ENCODE measurements around the gene PCDH8. TPM values are rescaled to one million over a fixed set of nuclear protein-coding genes. Genes with fewer than 3 reads are reported as not detected.

PCDH8 gene
- total RNA-seq, 3 donors from 2014 or later (not counting 1 experiment from before 2014, with no cell fraction given) = not detected

DNA sequence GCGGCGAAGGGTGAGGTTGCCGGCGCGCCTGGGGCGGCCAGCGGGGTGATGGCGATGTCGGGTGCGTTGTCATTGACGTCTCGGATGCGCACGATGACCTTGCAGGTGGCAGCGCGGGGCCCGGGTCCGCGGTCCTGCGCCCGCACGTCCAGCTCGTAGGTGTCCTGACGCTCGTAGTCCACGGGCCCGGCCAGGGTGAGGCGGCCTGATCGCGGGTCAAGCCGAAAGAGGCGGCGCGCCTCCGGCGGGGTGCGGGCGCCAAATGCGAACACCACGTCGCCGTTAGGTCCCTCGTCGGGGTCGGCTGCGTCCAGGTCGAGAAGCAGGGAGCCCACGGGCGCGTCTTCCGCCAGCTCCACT is 1.1 kb downstream of the PCDH8 start:
- peaks cover 47 to 55% of the 10 kb centered on the region in 2 donors for H3K27me3 Mint-ChIP-seq (ENCODE audit: low read depth in 2 of 2)

DNA sequence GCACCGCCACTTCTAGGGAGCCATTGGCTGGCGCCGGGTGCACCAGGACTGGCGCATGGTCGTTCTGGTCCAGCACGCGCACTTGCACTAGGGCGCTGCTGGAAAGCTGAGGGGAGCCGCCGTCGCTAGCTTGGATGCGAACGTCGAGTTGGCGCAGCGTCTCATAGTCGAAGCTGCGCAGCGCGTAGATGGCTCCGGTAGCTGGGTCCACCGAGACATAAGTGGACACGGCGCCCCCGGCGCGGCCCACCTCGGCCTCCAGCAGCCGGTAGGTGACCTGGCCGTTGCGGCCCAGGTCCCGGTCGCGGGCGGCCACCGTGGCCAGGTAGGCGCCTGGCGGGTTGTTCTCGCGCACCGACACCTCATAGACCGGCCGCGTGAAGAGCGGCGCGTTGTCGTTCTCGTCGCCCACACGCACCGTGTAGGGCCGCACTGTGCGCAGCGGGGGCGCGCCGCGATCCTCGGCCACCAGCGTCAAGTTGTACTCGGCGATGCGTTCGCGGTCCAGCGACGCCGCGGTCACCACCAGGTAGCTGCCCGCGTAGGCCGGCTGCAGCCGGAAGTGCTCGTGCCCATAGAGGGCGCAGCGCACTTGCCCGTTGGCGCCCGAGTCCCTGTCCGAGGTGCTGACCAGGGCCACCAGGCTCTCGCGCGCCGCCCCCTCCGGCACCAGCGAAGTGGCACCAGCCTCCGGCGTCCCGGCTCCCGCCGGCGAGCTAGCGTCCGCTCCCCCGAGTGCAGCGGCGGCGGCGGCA is 1.7 kb downstream of the PCDH8 start:
- Mint-ChIP-seq H3K27ac (no peak overlapping the region), H3K4me3 (no peak overlapping the region), H3K9me3 (no peaks in the 10 kb centered on the region), H3K27me3 (ENCODE audit: low read depth in 2 of 2) (peaks cover 47 to 56% of the 10 kb centered on the region in 2 donors), H3K36me3 (peaks cover 14% of the 10 kb centered on the region), H3K4me1 (peaks cover 7 to 23% of the 10 kb centered on the region in 2 donors)
- no peak overlapping the region for H3K27ac ChIP-seq (ENCODE audit: low read length)
- H3K27me3 ChIP-seq (ENCODE audit: control insufficient read depth, insufficient read depth, low read length) = peaks cover 65% of the 10 kb centered on the region
- H3K4me3 ChIP-seq (ENCODE audit: low read length) = no peak overlapping the region
- H3K4me1 ChIP-seq (ENCODE audit: control insufficient read depth, insufficient read depth, low read length) = peaks cover 24% of the 10 kb centered on the region
- no peaks in the 10 kb centered on the region for H3K36me3 ChIP-seq (ENCODE audit: control insufficient read depth, insufficient read depth, low read length)
- peaks cover 8% of the 10 kb centered on the region for H3K9me3 ChIP-seq (ENCODE audit: control insufficient read depth, insufficient read depth, low read length)
- peak; percentile 24 to 76 (median 54) for ATAC-seq
- TF ChIP-seq, protein P1, sequence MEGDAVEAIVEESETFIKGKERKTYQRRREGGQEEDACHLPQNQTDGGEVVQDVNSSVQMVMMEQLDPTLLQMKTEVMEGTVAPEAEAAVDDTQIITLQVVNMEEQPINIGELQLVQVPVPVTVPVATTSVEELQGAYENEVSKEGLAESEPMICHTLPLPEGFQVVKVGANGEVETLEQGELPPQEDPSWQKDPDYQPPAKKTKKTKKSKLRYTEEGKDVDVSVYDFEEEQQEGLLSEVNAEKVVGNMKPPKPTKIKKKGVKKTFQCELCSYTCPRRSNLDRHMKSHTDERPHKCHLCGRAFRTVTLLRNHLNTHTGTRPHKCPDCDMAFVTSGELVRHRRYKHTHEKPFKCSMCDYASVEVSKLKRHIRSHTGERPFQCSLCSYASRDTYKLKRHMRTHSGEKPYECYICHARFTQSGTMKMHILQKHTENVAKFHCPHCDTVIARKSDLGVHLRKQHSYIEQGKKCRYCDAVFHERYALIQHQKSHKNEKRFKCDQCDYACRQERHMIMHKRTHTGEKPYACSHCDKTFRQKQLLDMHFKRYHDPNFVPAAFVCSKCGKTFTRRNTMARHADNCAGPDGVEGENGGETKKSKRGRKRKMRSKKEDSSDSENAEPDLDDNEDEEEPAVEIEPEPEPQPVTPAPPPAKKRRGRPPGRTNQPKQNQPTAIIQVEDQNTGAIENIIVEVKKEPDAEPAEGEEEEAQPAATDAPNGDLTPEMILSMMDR (IDR thresholded peaks at IDR 0.05) = no peak
- WGBS (ENCODE audit: insufficient coverage) = 9% methylated on average over 100 of the region's 100 CpGs
- intact Hi-C loops (cut with micrococcal nuclease) = no loop called here
- DNase-seq = peak in 1 of 2 donors; percentile 14

More for the DNA sequence above, 1.1 kb downstream of the PCDH8 start:
- Mint-ChIP-seq H3K4me3 (no peak overlapping the region), H3K27ac (no peak overlapping the region), H3K4me1 (peaks cover 7 to 23% of the 10 kb centered on the region in 2 donors), H3K36me3 (peaks cover 14% of the 10 kb centered on the region), H3K9me3 (no peaks in the 10 kb centered on the region)
- ATAC-seq (no peak), DNase-seq (no peak)
- H3K4me1 ChIP-seq (ENCODE audit: control insufficient read depth, insufficient read depth, low read length) = peaks cover 24% of the 10 kb centered on the region
- no peaks in the 10 kb centered on the region for H3K36me3 ChIP-seq (ENCODE audit: control insufficient read depth, insufficient read depth, low read length)
- H3K9me3 ChIP-seq (ENCODE audit: control insufficient read depth, insufficient read depth, low read length) = peaks cover 8% of the 10 kb centered on the region
- 16% methylated on average over 51 of the region's 51 CpGs for WGBS (ENCODE audit: insufficient coverage)
- no peak overlapping the region for H3K4me3 ChIP-seq (ENCODE audit: low read length)
- intact Hi-C loops (cut with micrococcal nuclease) = no loop called here
- TF ChIP-seq, protein P1 (IDR thresholded peaks at IDR 0.05) = no peak
- no peak overlapping the region for H3K27ac ChIP-seq (ENCODE audit: low read length)
- peaks cover 67% of the 10 kb centered on the region for H3K27me3 ChIP-seq (ENCODE audit: control insufficient read depth, insufficient read depth, low read length)

DNA sequence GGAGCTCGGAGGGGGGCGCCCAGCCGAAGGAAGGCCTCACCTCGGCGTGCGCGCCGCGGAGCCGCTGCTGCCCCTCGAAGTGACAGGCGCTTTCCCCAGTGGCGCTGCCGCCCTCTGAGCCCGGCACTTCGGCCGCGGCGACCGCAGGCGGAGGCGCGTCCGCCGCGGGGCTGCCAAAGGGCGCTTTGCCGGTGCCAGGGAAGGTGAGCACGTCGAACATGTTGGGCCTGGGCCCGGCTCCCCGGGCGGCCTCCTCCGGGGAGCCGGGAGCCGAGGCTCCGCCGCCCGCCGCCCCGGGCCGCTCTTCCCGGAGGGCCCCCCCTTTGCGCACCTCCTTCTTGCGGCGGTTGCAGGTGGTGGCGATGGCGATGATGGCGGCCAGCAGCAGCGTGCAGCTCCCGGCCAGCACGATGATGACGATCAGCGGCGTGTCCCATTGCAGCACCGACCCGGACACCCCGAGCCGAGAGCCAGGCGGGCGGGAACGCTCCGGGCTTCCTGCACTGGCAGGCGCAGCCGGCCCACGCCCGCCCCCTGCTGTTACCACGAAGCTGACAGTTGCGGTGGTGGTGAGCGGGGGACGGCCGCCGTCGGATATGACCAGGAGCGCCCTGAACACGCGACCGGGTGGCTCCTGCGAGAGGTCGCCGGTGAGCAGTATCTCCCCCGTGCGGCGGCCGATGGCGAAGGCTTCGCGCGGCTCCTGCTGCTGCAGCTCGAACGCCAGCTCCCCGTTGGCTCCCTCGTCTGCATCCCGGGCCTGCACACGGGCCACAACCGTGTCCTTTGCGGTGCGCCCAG is 2.5 kb downstream of the PCDH8 start:
- no peak overlapping the region for H3K27ac Mint-ChIP-seq
- Histone ChIP-seq H3K27ac (ENCODE audit: low read length) (no peak overlapping the region), H3K36me3 (ENCODE audit: control insufficient read depth, insufficient read depth, low read length) (no peaks in the 10 kb centered on the region), H3K9me3 (ENCODE audit: control insufficient read depth, insufficient read depth, low read length) (peaks cover 8% of the 10 kb centered on the region), H3K4me1 (ENCODE audit: control insufficient read depth, insufficient read depth, low read length) (peaks cover 16% of the 10 kb centered on the region), H3K27me3 (ENCODE audit: control insufficient read depth, insufficient read depth, low read length) (peaks cover 60% of the 10 kb centered on the region), H3K4me3 (ENCODE audit: low read length) (no peak overlapping the region)
- H3K4me3 Mint-ChIP-seq = no peak overlapping the region
- intact Hi-C loops (cut with micrococcal nuclease) = no loop called here
- TF ChIP-seq, protein P1 (IDR thresholded peaks at IDR 0.05) = no peak
- ATAC-seq = peak in 2 of 3 donors; percentile 20 to 48
- H3K9me3 Mint-ChIP-seq = no peaks in the 10 kb centered on the region
- H3K4me1 Mint-ChIP-seq = peaks cover 7 to 19% of the 10 kb centered on the region in 2 donors
- peaks cover 49 to 62% of the 10 kb centered on the region in 2 donors for H3K27me3 Mint-ChIP-seq (ENCODE audit: low read depth in 2 of 2)
- H3K36me3 Mint-ChIP-seq = peaks cover 14% of the 10 kb centered on the region
- 6% methylated on average over 98 of the region's 98 CpGs for whole genome bisulfite sequencing (ENCODE audit: insufficient coverage)
- peak in 1 of 2 donors; percentile 6 for DNase-seq
